ENCODE measurements around the gene CCDC178.

DNA sequence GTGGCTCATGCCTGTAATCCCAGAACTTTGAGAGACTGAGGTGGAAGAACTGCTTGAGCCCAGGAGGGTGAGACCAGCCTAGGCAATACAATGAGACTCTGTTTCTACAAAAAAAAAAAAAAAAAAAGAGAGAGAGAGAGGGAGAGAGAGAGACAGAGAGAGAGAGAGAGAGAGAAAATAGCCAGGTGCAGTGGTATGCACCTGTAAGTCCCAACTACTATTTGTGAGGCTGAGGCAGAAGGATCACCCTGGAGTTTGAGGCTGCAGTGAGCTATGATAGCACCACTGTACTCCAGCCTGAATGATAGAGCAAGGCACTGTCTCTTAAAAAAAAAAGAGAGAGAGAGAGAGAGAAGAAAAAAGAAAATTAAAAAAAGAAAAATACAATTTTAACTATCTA, 245.7 kb downstream of the CCDC178 start:
- TF ChIP-seq POLR2A (IDR thresholded peaks at IDR 0.05) = no peak
- TF ChIP-seq, protein P1, sequence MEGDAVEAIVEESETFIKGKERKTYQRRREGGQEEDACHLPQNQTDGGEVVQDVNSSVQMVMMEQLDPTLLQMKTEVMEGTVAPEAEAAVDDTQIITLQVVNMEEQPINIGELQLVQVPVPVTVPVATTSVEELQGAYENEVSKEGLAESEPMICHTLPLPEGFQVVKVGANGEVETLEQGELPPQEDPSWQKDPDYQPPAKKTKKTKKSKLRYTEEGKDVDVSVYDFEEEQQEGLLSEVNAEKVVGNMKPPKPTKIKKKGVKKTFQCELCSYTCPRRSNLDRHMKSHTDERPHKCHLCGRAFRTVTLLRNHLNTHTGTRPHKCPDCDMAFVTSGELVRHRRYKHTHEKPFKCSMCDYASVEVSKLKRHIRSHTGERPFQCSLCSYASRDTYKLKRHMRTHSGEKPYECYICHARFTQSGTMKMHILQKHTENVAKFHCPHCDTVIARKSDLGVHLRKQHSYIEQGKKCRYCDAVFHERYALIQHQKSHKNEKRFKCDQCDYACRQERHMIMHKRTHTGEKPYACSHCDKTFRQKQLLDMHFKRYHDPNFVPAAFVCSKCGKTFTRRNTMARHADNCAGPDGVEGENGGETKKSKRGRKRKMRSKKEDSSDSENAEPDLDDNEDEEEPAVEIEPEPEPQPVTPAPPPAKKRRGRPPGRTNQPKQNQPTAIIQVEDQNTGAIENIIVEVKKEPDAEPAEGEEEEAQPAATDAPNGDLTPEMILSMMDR (IDR thresholded peaks at IDR 0.05) = no peak
